Stimulated activated CD4-positive, alpha-beta T cell treated with anti-CD3 and anti-CD28 coated beads, Interleukin-12 subunit alpha, Interleukin-12 subunit beta, amount 100 ng/mL, for 48 hours (primary cell): ENCODE data around the gene MSH5.
A peak's percentile ranks its signal among the peaks of the same experiment; 100 is the strongest.

ENCODE experiments used
- DNase-seq, 3 donors: peaks; one replicate each; pipeline ENCODE4 v3.0.0-alpha.2; 2020; ENCODE audit warnings: low read depth in 2 of 3, low spot score in 1 of 3

Gene MSH5

DNA sequence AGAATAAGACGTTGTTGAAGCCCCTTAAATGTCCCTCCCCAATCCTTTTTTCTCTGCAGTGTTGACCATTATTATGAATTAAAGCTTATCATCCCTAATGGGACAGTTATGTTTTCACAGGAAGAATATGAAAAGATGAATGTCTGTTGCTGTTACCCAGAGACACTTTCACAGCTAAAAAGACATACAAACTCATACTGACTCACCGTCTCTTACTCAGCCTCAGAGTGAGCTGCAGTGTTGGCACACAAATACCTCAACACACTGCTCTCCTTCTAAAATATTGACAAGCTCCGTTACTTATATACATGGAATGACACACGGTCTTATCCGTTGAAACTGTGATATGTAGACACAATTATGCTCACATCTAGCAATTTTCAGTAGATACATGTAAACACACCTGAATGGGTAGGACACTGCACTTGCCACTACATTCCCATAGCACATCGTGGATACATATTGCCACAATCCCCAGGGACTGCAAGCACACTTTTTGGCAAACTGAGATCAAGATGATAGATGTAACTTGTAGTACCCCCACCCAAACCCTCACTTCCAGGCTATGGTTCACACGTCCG lies 13.0 kb downstream of the MSH5 start:
- no peak for DNase-seq

DNA sequence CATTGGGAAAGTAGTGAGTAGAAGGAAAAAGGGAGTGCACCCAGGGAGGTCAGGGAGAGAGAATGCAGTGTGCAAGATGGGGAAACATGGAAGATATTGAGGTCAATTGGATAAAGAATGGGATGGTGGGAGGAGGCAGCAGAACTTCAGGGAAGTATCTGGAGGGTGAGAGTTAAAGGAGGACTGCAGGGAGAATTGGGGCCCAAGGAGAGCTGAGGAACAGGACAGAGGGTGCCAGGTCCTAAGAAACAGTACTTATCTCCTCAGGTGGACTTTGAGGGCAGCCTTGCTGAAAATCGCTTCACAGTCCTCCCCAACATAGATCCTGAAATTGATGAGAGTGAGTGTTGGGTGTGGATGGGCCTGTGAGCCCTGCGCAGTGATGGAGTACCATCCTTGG lies 18.5 kb downstream of the MSH5 start:
- DNase-seq: no peak

DNA sequence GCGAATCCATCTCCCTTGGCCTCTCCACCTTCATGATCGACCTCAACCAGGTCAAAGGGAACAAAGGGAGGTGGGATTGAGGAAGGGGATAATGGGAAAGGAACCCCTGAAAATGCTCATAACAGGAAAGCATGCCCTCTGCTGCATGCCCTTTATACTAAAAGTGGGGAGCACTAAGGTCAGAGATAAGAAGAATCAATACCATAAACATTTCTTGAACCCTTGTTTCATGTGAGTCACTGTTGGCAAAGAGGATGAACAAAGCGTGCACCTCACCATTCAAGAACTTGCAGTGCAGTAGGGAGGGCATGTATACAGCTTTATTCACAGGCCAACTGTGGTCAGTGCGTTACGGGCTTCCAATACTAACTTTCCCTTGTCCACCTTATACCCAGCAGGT lies 21.0 kb downstream of the MSH5 start:
- DNase-seq: no peak

DNA sequence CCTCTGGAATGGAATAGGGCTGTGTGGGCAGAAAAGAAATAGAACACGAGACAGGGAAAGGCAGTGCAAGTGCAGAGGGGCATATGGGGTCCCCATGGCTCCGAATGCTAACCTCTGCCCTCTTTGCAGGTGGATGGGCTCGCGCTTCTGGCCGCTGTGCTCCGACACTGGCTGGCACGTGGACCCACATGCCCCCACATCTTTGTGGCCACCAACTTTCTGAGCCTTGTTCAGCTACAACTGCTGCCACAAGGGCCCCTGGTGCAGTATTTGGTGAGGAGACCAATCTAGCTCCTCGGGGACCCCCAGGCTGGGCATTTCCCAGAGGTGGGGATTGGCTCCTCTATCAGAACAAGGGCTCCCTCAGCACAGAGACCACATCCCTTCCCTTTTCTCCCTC lies 21.5 kb downstream of the MSH5 start:
- no peak for DNase-seq

DNA sequence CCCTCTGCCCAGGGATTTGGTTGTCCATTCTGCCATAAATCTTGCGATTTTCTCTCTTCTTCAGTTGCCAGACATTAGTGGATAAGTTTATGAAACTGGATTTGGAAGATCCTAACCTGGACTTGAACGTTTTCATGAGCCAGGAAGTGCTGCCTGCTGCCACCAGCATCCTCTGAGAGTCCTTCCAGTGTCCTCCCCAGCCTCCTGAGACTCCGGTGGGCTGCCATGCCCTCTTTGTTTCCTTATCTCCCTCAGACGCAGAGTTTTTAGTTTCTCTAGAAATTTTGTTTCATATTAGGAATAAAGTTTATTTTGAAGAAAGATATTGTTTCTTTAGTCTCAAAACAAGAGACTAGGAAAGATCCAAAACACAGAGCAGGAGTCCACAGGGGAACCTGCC lies 22.6 kb downstream of the MSH5 start, which contains the start of gene SAPCD1:
Gene SAPCD1 (plus strand): TSS at position 301 of the 400 bp plus-strand sequence. CDS start 399 bp downstream, outside the sequence.
- DNase-seq: no peak

DNA sequence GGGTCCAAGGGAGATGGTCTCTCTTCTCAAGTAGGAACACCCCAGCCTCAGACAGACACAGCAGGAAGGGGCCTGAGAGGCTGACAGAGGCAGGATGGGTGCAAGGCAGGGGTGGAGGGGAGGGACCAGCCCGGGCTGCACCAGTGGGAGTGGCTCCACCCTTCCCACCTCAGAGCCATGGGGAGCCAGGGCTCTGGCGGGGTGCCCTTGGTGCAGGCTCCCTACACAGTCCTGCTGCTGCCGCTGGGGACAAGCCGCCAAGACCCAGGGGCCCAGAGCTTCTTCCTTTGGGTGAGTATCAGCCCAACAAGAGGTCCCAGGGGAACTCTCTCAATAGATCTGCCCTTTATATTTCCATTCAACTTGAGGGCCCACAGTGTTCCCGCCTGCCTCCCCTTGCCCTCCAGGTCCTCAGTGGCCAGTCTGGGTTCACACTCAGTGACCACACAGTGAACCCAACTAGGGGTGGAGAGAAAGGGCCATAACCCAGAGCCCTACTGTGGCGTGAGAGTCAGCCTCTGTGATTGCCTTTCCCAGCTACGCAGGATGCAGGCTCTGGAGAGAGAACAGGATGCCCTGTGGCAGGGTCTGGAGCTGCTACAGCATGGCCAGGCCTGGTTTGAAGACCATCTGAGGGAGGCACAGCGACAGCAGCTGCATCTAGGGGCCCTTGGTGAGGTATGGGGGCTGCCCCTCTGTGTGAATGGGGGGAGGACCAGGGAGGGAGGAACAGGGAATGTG lies 23.2 kb downstream of the MSH5 start:
- DNase-seq: no peak

DNA sequence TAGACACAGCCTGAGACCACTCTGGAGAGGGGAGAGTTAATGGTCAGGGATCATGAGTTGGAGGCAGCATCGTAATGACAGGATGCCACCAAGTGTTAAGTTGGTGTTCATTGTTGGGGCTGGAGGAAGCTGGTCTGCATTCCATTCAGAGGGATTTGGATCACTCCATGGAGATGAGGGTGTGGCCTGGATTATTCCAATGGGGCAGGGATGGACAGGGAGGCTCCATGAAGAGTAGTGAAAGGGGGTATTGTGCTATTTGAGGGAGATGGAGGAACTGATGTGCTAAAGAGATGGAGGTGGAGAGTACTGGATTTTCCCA lies 23.8 kb downstream of the MSH5 start:
- DNase-seq: no peak

DNA sequence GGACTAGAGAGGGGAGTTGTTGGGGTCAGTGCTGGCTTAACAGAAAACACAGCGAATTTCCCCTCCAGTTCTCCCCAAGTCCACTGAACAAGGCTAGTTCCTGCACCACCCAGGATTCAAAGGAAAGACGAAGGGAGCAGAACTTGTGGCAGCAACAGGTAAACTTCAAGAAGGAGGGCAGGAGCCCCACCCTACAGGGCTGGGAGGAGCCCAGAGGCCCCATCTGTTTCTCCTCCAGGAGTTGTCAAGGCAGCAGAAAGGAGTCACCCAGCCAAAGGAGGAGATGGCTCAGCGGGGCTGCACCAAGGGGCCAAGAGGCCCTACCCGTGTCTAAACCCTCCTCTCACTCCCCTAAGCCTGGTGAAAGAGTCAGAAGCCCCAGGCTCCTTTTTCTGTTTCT lies 24.4 kb downstream of the MSH5 start:
- no peak for DNase-seq

GRCh38 chr6:31765559-31765909 lies 25.7 kb downstream of the MSH5 start:
- no peak for DNase-seq

DNA sequence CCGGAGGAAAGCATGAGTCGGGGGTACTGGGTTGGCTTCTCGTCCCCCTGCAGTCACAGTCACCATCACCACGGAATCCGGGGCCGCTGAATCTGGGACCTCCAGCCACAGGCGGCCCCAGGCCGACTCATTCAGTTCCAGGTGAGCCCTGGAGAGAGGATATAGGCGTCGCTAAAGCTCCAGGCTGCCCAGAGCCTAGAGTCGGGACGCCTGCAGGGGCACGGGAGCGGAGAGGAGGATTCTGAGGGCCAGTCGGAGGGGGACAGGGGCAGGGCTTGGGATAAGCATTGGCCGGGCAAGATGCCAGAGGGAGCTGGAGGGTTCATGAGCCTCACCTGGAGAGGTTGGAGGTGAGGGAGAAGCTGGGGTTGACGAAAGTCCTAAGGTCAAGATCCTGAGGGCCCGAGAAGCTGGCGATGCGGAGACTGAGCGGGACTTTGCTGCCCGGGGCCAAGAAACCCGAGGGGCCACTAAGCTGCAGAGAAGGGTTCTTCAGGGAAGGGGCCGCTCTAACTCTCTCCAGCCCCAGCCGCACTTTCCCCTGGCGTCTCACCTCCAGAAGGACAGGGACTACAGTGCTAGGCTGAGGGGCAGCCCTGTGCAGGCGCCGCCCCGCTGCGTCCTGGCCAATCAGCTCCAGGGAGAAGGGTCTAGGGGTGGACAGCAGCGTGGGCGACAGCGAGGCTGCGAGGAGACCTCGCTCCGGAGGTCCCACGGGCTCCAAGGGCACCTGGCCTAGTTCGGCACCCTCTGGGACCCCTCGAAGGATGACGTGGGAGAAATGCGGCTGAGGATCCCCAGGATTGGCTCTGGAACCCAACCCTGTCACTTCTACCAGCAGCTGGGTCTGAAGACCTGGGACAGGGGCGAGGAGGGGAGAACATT lies 26.3 kb downstream of the MSH5 start:
- no peak for DNase-seq

DNA sequence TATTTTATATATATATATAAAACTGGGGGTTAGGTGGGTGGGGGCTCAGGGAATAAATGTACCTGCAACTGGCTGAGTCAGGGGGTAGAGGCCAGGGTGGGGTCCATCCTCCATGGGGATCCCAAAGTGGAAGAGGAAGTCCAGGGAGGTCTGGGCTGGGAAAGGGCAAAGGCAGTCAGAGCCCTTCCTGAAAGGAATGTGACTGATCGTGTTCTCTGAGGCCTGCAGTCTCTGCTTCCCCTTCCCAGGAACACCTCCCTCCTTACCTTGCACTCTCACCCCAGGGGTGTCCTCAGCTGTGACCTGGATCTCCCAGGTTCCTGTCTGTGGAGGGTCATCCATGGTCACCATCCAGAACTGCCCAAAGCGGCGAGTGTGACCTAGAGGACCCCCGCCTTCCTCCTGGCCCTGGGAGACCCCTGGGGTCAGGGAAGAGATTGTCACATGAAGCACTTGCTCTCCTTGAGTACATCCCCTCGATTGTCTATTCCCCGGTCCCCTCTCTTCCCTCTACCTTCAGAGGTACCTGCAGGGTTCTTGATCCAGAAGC lies 27.4 kb downstream of the MSH5 start:
- no peak for DNase-seq

DNA sequence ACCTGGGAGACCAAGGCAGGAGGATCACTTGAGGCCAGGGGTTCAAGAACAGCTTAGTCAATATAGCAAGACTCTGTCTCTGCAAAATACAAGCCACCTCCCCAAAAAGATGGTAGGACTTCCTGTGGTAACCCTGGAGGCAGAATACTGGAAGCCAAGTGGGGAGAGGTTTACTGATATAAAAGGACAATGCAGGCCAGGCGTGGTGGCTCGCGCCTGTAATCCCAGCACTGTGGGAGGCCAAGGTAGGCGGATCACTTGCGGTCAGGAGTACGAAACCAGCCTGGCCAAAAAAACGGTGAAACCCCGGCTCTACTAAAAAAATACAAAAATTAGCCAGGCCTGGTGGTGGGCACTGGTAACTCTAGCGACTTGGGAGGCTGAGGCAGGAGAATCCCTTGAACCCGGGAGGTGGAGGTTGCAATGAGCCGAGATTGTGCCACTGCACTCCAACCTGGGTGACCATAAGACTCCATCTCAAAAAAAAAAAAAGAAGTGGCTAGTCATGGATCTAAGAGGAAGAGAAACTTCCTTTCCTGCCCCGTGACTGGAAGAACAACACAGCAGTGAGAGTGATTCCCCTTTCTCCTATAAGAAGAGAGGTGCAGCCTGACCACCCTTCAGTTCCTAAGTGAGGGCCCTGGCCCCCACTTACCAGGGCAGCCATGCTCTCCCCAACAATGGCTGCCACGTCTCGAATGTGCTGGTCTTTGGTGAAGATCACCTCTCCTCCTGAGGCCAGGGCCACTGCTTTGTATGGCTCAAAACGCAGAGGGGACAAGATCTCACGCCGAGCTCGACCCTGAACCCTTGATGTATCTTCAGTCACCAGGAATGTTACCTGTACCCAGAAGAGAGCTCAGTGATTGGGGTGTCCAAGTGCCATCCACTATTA lies 28.8 kb downstream of the MSH5 start:
- no peak for DNase-seq

DNA sequence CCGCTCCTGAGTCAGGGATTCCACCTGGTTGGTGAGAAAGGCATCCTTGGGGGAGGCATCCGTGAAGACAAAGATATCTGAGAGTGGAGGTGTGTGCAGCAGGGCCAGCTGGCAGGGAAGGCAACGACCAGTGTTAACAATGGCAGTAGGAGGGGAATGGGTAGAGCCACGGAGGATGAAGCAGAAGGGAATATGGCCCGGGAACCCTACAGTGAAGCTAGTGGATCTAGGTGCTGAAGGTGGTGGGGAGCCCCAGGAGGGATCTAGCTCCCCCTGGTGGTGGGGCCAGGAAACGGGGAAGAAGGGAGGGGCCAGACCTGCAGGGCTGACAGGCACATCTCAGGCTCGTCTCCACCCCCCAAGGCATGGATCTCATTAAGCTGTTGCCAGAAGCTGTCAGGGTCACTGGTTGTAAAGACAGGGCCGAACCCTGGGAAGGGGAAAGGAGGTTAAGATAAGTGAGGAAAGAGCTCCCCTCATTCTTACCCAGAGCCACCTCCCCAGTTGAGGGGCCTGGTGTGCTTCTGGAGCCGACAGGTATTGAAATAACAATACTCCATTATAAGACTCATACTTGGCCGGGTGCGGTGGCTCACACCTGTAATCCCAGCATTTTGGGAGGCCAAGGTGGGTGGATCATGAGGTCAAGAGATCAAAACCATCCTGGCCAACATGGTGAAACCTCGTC lies 30.0 kb downstream of the MSH5 start:
- peak; percentile 74 to 82 (median 75) for DNase-seq

- DNase-seq: no peak
These were observed 31.1 kb downstream of the MSH5 start for GRCh38 chr6:31770860-31771259.

GRCh38 chr6:31771992-31772358 lies 32.2 kb downstream of the MSH5 start:
- DNase-seq: no peak

DNA sequence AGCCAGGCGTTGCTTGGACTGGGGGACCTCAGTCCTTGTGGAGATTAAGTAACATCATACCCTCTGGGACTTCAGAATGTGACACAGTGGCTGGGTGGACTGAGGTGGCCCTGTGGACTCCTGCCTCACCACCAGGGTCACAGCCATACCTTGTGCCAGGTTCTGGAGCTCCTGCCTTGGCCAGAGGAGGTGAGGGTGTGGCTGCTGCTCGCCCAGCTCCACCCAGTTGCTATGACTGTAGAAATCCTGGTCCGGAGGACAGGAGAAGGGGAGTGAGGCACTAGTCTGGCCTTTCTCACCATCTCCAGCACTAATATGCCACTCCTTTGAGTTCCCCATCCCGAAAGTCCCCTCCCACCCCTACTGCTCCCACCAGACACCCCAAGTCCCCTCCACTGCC lies 35.4 kb downstream of the MSH5 start:
- no peak for DNase-seq

- no peak for DNase-seq
These were observed 36.1 kb downstream of the MSH5 start for GRCh38 chr6:31775633-31776484.

DNA sequence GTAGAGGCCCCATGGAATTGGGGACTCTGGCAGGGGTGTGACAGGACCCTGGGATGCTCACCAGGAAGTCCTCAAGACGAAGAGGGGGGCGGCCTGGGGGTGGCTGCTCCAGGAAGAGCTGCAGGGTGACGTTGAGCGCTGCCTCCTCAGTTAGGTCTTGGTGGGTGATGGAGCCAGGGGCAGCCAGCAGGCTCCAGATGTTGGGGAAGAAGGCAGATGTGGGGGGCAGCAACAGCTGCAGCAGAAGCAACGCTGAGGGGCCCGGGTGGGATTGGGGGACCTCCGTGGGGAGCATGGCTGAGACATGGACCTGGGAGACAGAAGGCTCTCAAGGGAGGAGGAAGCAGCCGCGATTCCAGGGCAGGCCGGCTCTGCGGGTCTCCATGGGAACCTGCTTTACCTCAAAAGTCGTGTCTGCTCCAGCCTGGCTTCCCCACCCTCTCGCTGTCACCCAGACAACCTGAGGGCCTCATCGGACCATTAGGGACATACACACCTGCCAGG lies 36.7 kb downstream of the MSH5 start:
- no peak for DNase-seq

DNA sequence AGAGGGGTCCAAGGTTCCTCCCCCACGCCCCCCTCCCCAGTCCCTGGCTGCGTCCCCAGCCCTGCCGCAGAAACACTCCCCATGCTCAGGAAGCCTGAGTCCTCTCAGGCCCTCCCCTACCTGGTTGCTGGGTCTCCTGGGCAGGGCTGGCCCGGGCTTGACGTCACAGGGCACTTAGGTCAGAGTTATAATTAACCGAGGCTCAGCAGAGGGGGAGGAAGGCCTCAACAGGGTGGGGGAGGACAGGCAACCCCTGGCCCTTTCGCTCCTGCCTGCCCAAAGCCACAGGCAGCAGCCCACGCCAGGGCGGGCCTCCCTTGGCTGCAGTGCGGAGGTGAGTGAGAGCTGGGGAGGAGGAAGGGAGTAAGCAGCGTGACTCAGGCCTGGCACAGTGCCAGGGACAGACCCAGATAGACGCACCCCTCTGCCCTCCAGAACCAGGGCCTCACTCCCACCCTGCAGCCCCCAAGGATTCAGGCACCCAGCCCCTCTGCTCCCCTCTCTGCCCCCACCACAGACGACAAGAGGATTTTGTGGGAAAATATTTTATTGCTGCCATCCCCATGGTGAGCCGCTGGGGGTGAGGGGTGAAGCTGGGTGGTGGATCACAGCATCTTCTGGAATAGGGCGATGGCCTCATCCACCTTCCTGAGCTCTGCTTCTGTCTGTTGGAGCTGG lies 37.3 kb downstream of the MSH5 start, which contains the start of gene VWA7:
Gene VWA7 (minus strand): TSS at position 340 of the 678 bp plus-strand sequence. CDS start 549 bp downstream, outside the sequence.
- peak; percentile 69 to 72 (median 69) for DNase-seq
